Suprapubic skin (tissue), 4 donors: ENCODE measurements around the gene AMDHD2.
"Not testable (repeated sequence)": the region's sequence is repeated elsewhere in the genome, so short reads cannot be mapped to it uniquely, and the experiment has no call there.

Source experiments
- EP300 ChIP-seq: sonication (generic); formaldehyde crosslinking; IDR thresholded peaks from one replicate; pipeline ENCODE4 v1.6.1; 2017; ENCODE audit warnings: antibody characterized with exemption
- POLR2A ChIP-seq, 2 donors: fragments of 450-650 bp; IDR thresholded peaks; one replicate each; pipeline ENCODE4 v1.6.1; 2017; ENCODE audit warnings: antibody characterized with exemption in 2 of 2, mild to moderate bottlenecking in 2 of 2, moderate library complexity in 2 of 2
- POLR2AphosphoS5 ChIP-seq, 3 donors: sonication (generic); formaldehyde crosslinking; IDR thresholded peaks; one replicate each; pipeline ENCODE4 v1.6.1; 2017; ENCODE audit warnings: antibody characterized with exemption in 3 of 3
- TF ChIP-seq, protein P1 (sequence below), 2 donors: fragments of 200-600 bp in 1 of 2; fragments of 450-650 bp in 1 of 2; sonication (generic) in 1 of 2; IDR thresholded peaks; one replicate each; pipeline ENCODE4 v1.5.1; 2016 to 2019; ENCODE audit warnings: antibody characterized with exemption in 2 of 2, mild to moderate bottlenecking in 1 of 2, moderate library complexity in 1 of 2

DNA sequence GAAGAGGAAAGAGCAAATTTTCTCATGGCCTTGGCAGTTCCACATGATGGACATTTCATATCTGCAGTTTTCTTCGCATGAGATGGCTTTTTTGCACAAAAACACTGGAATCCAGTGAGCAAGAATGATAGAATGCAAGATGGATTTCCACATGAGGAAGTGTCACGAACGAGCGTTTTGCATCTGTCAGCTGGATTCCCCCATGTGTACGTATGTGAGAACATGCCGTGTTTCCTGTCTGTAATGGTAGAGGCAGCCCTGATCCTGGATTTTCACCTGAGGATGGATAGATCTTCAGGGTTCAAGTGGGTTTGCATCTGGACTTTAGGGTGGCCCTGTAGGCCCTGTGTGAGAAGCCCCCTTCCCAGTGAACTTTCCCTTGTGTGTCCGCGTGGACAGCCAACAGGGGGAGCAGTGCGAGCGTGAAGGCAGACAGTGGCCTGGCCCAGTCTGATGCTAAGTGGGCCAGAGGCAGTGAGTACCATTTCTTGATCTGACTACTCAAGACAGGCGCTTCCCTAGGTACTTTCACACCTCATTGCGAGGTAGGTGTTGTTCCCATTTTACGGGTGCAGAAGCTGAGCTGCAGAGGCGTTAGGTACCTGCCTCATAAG, 19.8 kb downstream of the AMDHD2 start:
- TF ChIP-seq, protein P1, sequence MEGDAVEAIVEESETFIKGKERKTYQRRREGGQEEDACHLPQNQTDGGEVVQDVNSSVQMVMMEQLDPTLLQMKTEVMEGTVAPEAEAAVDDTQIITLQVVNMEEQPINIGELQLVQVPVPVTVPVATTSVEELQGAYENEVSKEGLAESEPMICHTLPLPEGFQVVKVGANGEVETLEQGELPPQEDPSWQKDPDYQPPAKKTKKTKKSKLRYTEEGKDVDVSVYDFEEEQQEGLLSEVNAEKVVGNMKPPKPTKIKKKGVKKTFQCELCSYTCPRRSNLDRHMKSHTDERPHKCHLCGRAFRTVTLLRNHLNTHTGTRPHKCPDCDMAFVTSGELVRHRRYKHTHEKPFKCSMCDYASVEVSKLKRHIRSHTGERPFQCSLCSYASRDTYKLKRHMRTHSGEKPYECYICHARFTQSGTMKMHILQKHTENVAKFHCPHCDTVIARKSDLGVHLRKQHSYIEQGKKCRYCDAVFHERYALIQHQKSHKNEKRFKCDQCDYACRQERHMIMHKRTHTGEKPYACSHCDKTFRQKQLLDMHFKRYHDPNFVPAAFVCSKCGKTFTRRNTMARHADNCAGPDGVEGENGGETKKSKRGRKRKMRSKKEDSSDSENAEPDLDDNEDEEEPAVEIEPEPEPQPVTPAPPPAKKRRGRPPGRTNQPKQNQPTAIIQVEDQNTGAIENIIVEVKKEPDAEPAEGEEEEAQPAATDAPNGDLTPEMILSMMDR (IDR thresholded peaks at IDR 0.05): peak in 1 of 2 donors; percentile 31
- not testable (repeated sequence) for TF ChIP-seq POLR2AphosphoS5 (IDR thresholded peaks at IDR 0.05); POLR2A (IDR thresholded peaks at IDR 0.05); EP300
